Suprapubic skin (tissue), 3 donors: ENCODE data around the gene MIPOL1.

Experiments used
- POLR2A ChIP-seq, 2 donors: fragments of 450-650 bp; IDR thresholded peaks; one replicate each; pipeline ENCODE4 v1.6.1; 2017; ENCODE audit warnings: antibody characterized with exemption in 2 of 2, mild to moderate bottlenecking in 2 of 2, moderate library complexity in 2 of 2
- TF ChIP-seq, protein P1 (sequence below), 2 donors: fragments of 200-600 bp in 1 of 2; fragments of 450-650 bp in 1 of 2; sonication (generic) in 1 of 2; IDR thresholded peaks; one replicate each; pipeline ENCODE4 v1.5.1; 2016 to 2019; ENCODE audit warnings: antibody characterized with exemption in 2 of 2, mild to moderate bottlenecking in 1 of 2, moderate library complexity in 1 of 2

DNA sequence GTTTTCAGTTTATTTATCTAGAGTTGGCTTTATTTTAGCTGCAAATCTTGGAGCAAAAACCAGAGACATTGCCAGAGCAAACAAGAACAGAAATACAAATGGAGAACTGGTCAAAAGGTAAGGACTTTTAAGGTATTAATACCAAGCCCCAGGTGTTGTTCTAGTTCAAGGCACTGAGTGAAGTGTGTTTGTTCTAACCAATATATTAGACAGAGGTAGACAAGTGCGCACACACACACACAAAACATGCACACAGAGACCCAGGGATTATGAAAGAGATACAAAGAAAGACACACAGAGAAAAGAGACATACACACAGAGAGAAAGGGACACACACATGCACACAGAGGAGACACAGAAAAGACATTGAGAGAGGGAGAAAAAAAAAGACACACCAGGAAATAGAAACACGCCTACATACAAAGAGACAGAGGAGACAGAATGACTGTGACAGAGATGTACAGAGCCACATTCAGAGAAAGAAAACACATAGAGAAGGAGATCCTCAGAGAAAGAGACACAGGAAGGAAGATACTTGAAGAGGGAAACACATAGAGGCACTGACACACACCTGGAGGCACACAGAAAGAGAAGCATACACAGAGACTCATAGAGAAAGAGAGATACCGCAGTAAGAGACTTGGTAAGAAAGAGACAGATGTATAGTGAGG, 50.2 kb downstream of the MIPOL1 start:
- no peak for TF ChIP-seq POLR2A (IDR thresholded peaks at IDR 0.05)
- TF ChIP-seq, protein P1, sequence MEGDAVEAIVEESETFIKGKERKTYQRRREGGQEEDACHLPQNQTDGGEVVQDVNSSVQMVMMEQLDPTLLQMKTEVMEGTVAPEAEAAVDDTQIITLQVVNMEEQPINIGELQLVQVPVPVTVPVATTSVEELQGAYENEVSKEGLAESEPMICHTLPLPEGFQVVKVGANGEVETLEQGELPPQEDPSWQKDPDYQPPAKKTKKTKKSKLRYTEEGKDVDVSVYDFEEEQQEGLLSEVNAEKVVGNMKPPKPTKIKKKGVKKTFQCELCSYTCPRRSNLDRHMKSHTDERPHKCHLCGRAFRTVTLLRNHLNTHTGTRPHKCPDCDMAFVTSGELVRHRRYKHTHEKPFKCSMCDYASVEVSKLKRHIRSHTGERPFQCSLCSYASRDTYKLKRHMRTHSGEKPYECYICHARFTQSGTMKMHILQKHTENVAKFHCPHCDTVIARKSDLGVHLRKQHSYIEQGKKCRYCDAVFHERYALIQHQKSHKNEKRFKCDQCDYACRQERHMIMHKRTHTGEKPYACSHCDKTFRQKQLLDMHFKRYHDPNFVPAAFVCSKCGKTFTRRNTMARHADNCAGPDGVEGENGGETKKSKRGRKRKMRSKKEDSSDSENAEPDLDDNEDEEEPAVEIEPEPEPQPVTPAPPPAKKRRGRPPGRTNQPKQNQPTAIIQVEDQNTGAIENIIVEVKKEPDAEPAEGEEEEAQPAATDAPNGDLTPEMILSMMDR (IDR thresholded peaks at IDR 0.05), result no peak
